OCI-LY3 (cell line): ENCODE results near the gene ATG4D.
A peak's percentile ranks its signal among the peaks of the same experiment; 100 is the strongest.

Source experiments
- H2AFZ ChIP-seq: fragments of 200-600, 300-600 bp; shearing (Covaris generic); 2 replicates; pipeline ENCODE4 v1.6.0; 2014; ENCODE audit warnings: antibody characterized with exemption, low read depth, low read length
- H3K27ac ChIP-seq: fragments of 200-600, 300-600 bp; sonication (generic); 2 replicates; pipeline ENCODE4 v1.5.1; 2014; ENCODE audit warnings: mild to moderate bottlenecking, low read length, moderate library complexity, mixed read lengths
- H3K27me3 ChIP-seq: fragments of 200-600, 300-600 bp; sonication (generic); 2 replicates; pipeline ENCODE4 v1.6.1; 2014; ENCODE audit warnings: low read depth, low read length, mixed read lengths
- H3K36me3 ChIP-seq: fragments of 200-600, 300-600 bp; sonication (generic); replicated peaks from 2 replicates; pipeline ENCODE3; 2014; ENCODE audit warnings: low read depth, low read length, mixed read lengths
- H3K4me1 ChIP-seq: fragments of 300-600, 200-600 bp; sonication (generic); 2 replicates; pipeline ENCODE4 v1.6.1; 2014; ENCODE audit warnings: low read length, mixed read lengths
- H3K4me2 ChIP-seq: fragments of 200-600, 300-600 bp; sonication (generic); 2 replicates; pipeline ENCODE4 v1.6.1; 2014; ENCODE audit warnings: low read length, mixed read lengths
- H3K4me3 ChIP-seq: fragments of 300-600, 200-600 bp; sonication (generic); 2 replicates; pipeline ENCODE4 v1.5.1; 2014; ENCODE audit warnings: antibody characterized with exemption, mild to moderate bottlenecking, low read length, moderate library complexity
- H3K79me2 ChIP-seq: fragments of 300-600, 200-600 bp; shearing (Covaris generic); 2 replicates; pipeline ENCODE4 v1.6.1; 2014; ENCODE audit warnings: mild to moderate bottlenecking, low read length, mixed read lengths
- H3K9ac ChIP-seq: fragments of 300-600, 200-600 bp; shearing (Covaris generic); 2 replicates; pipeline ENCODE4 v1.6.0; 2014; ENCODE audit warnings: mild to moderate bottlenecking, low read length, moderate library complexity
- H3K9me3 ChIP-seq: fragments of 200-600, 300-600 bp; shearing (Covaris generic); 2 replicates; pipeline ENCODE4 v1.6.1; 2014; ENCODE audit warnings: low read length, mixed read lengths; ENCODE audit not compliant: insufficient read depth
- H4K20me1 ChIP-seq: fragments of 200-600, 300-600 bp; sonication (generic); 2 replicates; pipeline ENCODE4 v1.6.1; 2016; ENCODE audit warnings: low read length, mixed read lengths; ENCODE audit not compliant: insufficient read depth
- CTCF ChIP-seq: fragments of 200-600, 300-600 bp; sonication (generic); IDR thresholded peaks from 2 replicates; pipeline ENCODE4 v1.5.1; 2014; ENCODE audit warnings: antibody characterized with exemption, low read length, low read depth
- EZH2phosphoT487 ChIP-seq: fragments of 200-600 bp; shearing (Covaris generic); IDR thresholded peaks from 2 replicates; pipeline ENCODE4 v1.6.1; 2018; ENCODE audit warnings: antibody characterized with exemption, mixed run types, low read depth

The ATG4D gene

GRCh38 chr19:10593148-10593547, 49.4 kb downstream of the ATG4D start:
- Histone ChIP-seq H3K36me3 (no peaks in the 10 kb centered on the region), H3K9ac (no peak overlapping the region), H2AFZ (no peak overlapping the region), H3K4me3 (no peak overlapping the region), H3K4me1 (peaks cover 23% of the 10 kb centered on the region), H3K9me3 (no peaks in the 10 kb centered on the region), H3K27me3 (peaks cover 18% of the 10 kb centered on the region), H3K79me2 (no peaks in the 10 kb centered on the region), H4K20me1 (no peaks in the 10 kb centered on the region), H3K4me2 (no peak overlapping the region), H3K27ac (no peak overlapping the region)
- TF ChIP-seq CTCF (no peak), EZH2phosphoT487 (no peak)

- TF ChIP-seq CTCF (no peak), EZH2phosphoT487 (no peak)
- H3K9ac ChIP-seq = no peak overlapping the region
Observed at GRCh38 chr19:10593820-10594637, 50.3 kb downstream of the ATG4D start.

GRCh38 chr19:10600149-10600548, 56.4 kb downstream of the ATG4D start:
- Histone ChIP-seq H3K36me3 (no peaks in the 10 kb centered on the region), H4K20me1 (peaks cover 8% of the 10 kb centered on the region; the same call in 1 of the 2 replicates), H3K9ac (no peak overlapping the region), H3K4me1 (peaks cover 29% of the 10 kb centered on the region), H2AFZ (no peak overlapping the region), H3K27me3 (peaks cover 34% of the 10 kb centered on the region), H3K79me2 (peaks cover 25% of the 10 kb centered on the region), H3K4me3 (no peak overlapping the region), H3K4me2 (no peak overlapping the region), H3K27ac (no peak overlapping the region), H3K9me3 (no peaks in the 10 kb centered on the region)
- TF ChIP-seq CTCF (no peak), EZH2phosphoT487 (no peak)

More at GRCh38 chr19:10593820-10594637, 50.3 kb downstream of the ATG4D start:
- Histone ChIP-seq H3K4me2 (peak overlapping the region; percentile 39), H3K4me1 (peaks cover 23% of the 10 kb centered on the region), H3K4me3 (no peak overlapping the region), H3K79me2 (no peaks in the 10 kb centered on the region), H3K27me3 (peaks cover 20% of the 10 kb centered on the region), H3K9me3 (no peaks in the 10 kb centered on the region), H2AFZ (no peak overlapping the region), H4K20me1 (no peaks in the 10 kb centered on the region), H3K27ac (no peak overlapping the region), H3K36me3 (no peaks in the 10 kb centered on the region)

GRCh38 chr19:10601999-10602329, 58.3 kb downstream of the ATG4D start:
- H3K4me1 ChIP-seq = peaks cover 22% of the 10 kb centered on the region
- H2AFZ ChIP-seq = peak overlapping the region; percentile 61; the same call in 1 of the 2 replicates
- peak overlapping the region; percentile 68 for H3K4me3 ChIP-seq

More at GRCh38 chr19:10601999-10602329, 58.3 kb downstream of the ATG4D start:
- Histone ChIP-seq H3K9ac (no peak overlapping the region), H3K27ac (no peak overlapping the region), H3K4me2 (peak overlapping the region; percentile 72), H3K36me3 (no peaks in the 10 kb centered on the region), H3K79me2 (peaks cover 25% of the 10 kb centered on the region), H3K27me3 (peaks cover 20% of the 10 kb centered on the region), H4K20me1 (peaks cover 12% of the 10 kb centered on the region; the same call in 1 of the 2 replicates), H3K9me3 (no peaks in the 10 kb centered on the region)
- TF ChIP-seq CTCF (no peak), EZH2phosphoT487 (no peak)
